ENCODE data around the gene TIMM17A. TPM values are rescaled to one million over a fixed set of nuclear protein-coding genes. Genes with fewer than 3 reads are reported as not detected.

TIMM17A gene
- total and polyA plus RNA-seq, 2 of the 8 experiments (the other 6 are each of a cell fraction or from before 2014, with no cell fraction given): 30.3 to 57.1 TPM

- H3K4me1 ChIP-seq (replicated peaks in 1 of 4; ENCODE audit: control insufficient read depth in 3 of 4, insufficient read depth in 4 of 4, low read length in 3 of 4): peaks cover 7 to 19% (median 10%) of the 10 kb centered on the region in 4 experiments
- TF ChIP-seq SIN3A (conservative IDR thresholded peaks at IDR 0.05 in 1 of 2, IDR thresholded peaks at IDR 0.05 in 1 of 2; ENCODE audit: low read depth in 1 of 2, low read length in 2 of 2) (no peak), BRCA1 (IDR thresholded peaks at IDR 0.05; ENCODE audit: low read depth, low read length) (no peak), TBP (IDR thresholded peaks at IDR 0.05; ENCODE audit: low read depth, low read length) (no peak), E2F6 (IDR thresholded peaks at IDR 0.05) (no peak), NANOG (IDR thresholded peaks at IDR 0.05; ENCODE audit: insufficient read depth, low read depth, low read length, poor library complexity, severe bottlenecking) (no peak), TCF12 (IDR thresholded peaks at IDR 0.05; ENCODE audit: low read depth, low read length) (no peak), SIRT6 (IDR thresholded peaks at IDR 0.05; ENCODE audit: low read length) (no peak), RFX5 (IDR thresholded peaks at IDR 0.05; ENCODE audit: borderline replicate concordance, low read depth, low read length) (no peak), ATF2 (IDR thresholded peaks at IDR 0.05; ENCODE audit: low read length) (no peak), POLR2A (IDR thresholded peaks at IDR 0.05; ENCODE audit: control extremely low read depth in 1 of 2, low read depth in 2 of 2, low read length in 2 of 2) (no peak), POLR2AphosphoS5 (IDR thresholded peaks at IDR 0.05; ENCODE audit: low read depth, low read length) (no peak), JUN (IDR thresholded peaks at IDR 0.05; ENCODE audit: low read depth, low read length) (no peak)
These were observed 9.5 kb upstream of the TIMM17A start for GRCh38 chr1:201945863-201946223.

More at GRCh38 chr1:201945863-201946223, 9.5 kb upstream of the TIMM17A start:
- peak overlapping the region; percentile 47 for H2AFZ ChIP-seq (ENCODE audit: low read length)
- no peaks in the 10 kb centered on the region for H3K79me2 ChIP-seq (ENCODE audit: control insufficient read depth in 1 of 2, insufficient read depth in 2 of 2, low read length in 2 of 2)
- H3K9ac ChIP-seq (replicated peaks in 1 of 4; ENCODE audit: extremely low read depth in 1 of 4, low read depth in 3 of 4, low read length in 3 of 4): peak overlapping the region in 1 of 4 experiments; percentile 61; a peak in 1 of 7 replicates
- H3K27me3 ChIP-seq (replicated peaks in 1 of 4; ENCODE audit: control insufficient read depth in 3 of 4, extremely low read depth in 1 of 4, insufficient read depth in 3 of 4, low read length in 3 of 4): peaks cover 0 to 15% (median 13%) of the 10 kb centered on the region in 4 experiments; a peak in 6 of 7 replicates
- ChIA-PET POLR2A (ENCODE audit: partially characterized antibody) (interaction anchor here (0.8 to 3.4 kb wide), 15 partner anchors 10 to 491 kb away, joined by 3 to 27 read pairs (median 4); partner anchors contain the start of gene TIMM17A), CTCF (ENCODE audit: partially characterized antibody) (interaction anchor here (0.8 to 8.4 kb wide), 30 partner anchors 8 to 434 kb away, joined by 3 to 145 read pairs (median 6); partner anchors contain the start of gene TIMM17A)
- no peak overlapping the region for H4K8ac ChIP-seq (ENCODE audit: extremely low read depth, insufficient read depth, low read length)
- no peak overlapping the region for H4K91ac ChIP-seq (replicated peaks; ENCODE audit: insufficient read length, low read length)
- H3K36me3 ChIP-seq (ENCODE audit: control insufficient read depth in 2 of 4, insufficient read depth in 4 of 4, low read length in 3 of 4): no peaks in the 10 kb centered on the region; a peak in 1 of 8 replicates
- no peak overlapping the region for H3K14ac ChIP-seq (ENCODE audit: insufficient read length)
- no peak for DNase-seq (ENCODE audit: low read depth in 1 of 2, low spot score in 2 of 2)
- H3K27ac ChIP-seq (ENCODE audit: low read depth, low read length): no peak overlapping the region
- FAIRE-seq: no peak
- H3K4me3 ChIP-seq (ENCODE audit: extremely low read depth in 1 of 4, insufficient read depth in 2 of 4, low read depth in 3 of 4, low read length in 4 of 4): peak overlapping the region; percentile 48 to 64 (median 58); a peak in 7 of 8 replicates
- no peaks in the 10 kb centered on the region for H3K9me3 ChIP-seq (ENCODE audit: insufficient read depth in 2 of 2, low read depth in 1 of 2, low read length in 1 of 2)
- H2BK20ac ChIP-seq (ENCODE audit: low read length): no peak overlapping the region
- H3K79me1 ChIP-seq (ENCODE audit: low read depth, low read length): no peaks in the 10 kb centered on the region
- no peak overlapping the region for H3K23ac ChIP-seq (ENCODE audit: insufficient read length)
- peaks cover 8% of the 10 kb centered on the region for H3K23me2 ChIP-seq (ENCODE audit: low read depth, low read length)
- H4K20me1 ChIP-seq (replicated peaks in 1 of 2; ENCODE audit: control insufficient read depth in 1 of 2, insufficient read depth in 2 of 2, low read length in 2 of 2): no peaks in the 10 kb centered on the region
- 0 out of 2 replicates have a peak overlapping the region, but pooled peaks have one; percentile 36 for H3K18ac ChIP-seq (ENCODE audit: extremely low read depth, low read length)
- no peak overlapping the region; the same call in 1 of the 2 replicates for H2BK15ac ChIP-seq (ENCODE audit: low read length)
- no peak overlapping the region for H3K4ac ChIP-seq (replicated peaks; ENCODE audit: insufficient read length, low read depth, low read length)
- no peak overlapping the region for H3K56ac ChIP-seq (replicated peaks; ENCODE audit: insufficient read length, low read depth, low read length)
- no peak overlapping the region for H2BK120ac ChIP-seq (replicated peaks; ENCODE audit: low read depth, low read length)
- WGBS, 2 experiments (ENCODE audit: extremely low coverage in 1 of 2, insufficient coverage in 1 of 2, insufficient read length in 1 of 2, insufficient replicate concordance in 2 of 2, low coverage in 1 of 2, low lambda C conversion rate in 2 of 2, missing lambda C conversion rate in 1 of 2): 50% methylated on average over 10 of the region's 10 CpGs; no CpG with 5 or more reads in 1 of the 2 experiments
- H3K4me2 ChIP-seq (ENCODE audit: insufficient read depth in 1 of 2, low read depth in 2 of 2, low read length in 2 of 2): peak overlapping the region; percentile 94 to 99
- no peak overlapping the region for H2AK5ac ChIP-seq (ENCODE audit: low read depth, low read length)
- no peak overlapping the region for H2BK5ac ChIP-seq (ENCODE audit: low read depth, low read length)
- no peak overlapping the region for H2BK12ac ChIP-seq (ENCODE audit: low read depth, low read length)
- no peak overlapping the region for H4K5ac ChIP-seq (ENCODE audit: insufficient read length, low read depth, low read length)
